WI38 (cell line): ENCODE data around the gene LRRC4B.
A peak's percentile ranks its signal among the peaks of the same experiment; 100 is the strongest.

Experiments used
- H3K4me3 ChIP-seq: 2 replicates; pipeline ENCODE4 v1.5.1; 2011; ENCODE audit warnings: low read depth, mild to moderate bottlenecking, control low read depth, low read length
- CTCF ChIP-seq: IDR thresholded peaks from 2 replicates; pipeline ENCODE4 v1.5.1; 2012; ENCODE audit warnings: low read depth, mild to moderate bottlenecking, control low read depth, low read length

The LRRC4B gene

DNA sequence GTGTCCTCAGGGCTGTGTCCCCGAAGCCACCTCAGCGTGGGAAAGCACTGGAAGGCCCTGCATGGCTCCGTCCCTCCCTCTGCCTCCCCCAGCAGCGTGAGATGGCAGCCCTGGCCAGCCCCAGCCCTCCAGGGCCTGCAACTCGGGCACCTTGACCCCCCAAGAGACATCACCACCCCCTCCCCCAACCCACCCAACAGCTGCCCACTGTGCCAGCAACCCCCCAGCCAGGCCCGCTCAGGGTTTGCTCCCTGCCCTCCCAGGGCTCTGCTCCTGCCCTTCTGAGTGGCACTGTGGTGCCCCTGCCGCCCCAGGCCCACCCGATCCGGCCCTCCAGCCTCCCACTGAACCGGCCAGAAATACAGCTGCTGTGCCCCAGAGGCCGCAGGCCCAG lies 53.1 kb downstream of the LRRC4B start:
- no peak for TF ChIP-seq CTCF
- no peak overlapping the region for H3K4me3 ChIP-seq

DNA sequence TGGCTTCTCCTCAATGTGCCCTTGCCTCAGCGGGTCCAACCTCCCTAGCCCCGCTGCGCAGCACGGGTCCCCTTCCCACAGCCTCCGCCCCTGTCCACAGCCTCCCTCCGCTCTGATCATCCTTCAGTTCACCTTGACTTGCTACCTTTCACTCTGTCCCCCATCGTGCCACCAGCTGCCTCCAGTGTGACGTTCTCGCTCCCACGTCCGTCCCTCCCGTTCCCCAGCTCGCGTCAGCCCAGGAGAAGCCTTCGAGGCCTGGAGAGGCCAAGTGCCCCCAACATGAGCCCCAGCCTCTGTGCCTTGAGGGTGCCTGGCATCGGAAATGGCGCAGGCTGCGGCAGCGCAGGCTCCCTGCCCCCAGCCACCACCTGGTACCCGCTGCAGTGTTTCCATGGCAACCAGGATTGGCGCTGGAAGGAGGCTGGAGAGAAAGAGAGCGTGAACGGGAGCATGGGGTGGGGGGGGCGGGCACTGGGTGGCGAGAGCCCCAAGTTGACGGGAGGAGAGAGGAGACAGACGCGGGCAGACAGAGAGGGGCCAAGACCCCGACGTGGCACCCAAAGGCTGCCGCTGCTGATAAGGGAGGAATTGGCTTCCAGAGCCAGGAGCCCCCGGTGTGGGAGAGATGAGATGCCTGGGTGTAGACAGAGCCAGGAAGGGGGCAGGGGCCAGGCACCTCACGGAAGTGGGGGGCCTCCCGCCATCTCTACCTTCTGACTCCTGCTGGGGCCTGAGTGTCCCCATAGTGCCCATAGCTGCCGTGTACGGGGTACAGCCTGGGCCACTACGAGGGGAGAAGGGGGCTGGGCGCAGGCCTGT lies 53.7 kb downstream of the LRRC4B start:
- no peak overlapping the region for H3K4me3 ChIP-seq
- no peak for TF ChIP-seq CTCF

- H3K4me3 ChIP-seq = no peak within 1 kb of the TSS
- TF ChIP-seq CTCF = no peak
Measured at GRCh38 chr19:50513746-50514345, 54.4 kb downstream of the LRRC4B start, which contains the start of gene ASPDH. TSS of gene ASPDH (minus strand) at chr19:50513913. CDS start at chr19:50513823, 90 bp downstream.

DNA sequence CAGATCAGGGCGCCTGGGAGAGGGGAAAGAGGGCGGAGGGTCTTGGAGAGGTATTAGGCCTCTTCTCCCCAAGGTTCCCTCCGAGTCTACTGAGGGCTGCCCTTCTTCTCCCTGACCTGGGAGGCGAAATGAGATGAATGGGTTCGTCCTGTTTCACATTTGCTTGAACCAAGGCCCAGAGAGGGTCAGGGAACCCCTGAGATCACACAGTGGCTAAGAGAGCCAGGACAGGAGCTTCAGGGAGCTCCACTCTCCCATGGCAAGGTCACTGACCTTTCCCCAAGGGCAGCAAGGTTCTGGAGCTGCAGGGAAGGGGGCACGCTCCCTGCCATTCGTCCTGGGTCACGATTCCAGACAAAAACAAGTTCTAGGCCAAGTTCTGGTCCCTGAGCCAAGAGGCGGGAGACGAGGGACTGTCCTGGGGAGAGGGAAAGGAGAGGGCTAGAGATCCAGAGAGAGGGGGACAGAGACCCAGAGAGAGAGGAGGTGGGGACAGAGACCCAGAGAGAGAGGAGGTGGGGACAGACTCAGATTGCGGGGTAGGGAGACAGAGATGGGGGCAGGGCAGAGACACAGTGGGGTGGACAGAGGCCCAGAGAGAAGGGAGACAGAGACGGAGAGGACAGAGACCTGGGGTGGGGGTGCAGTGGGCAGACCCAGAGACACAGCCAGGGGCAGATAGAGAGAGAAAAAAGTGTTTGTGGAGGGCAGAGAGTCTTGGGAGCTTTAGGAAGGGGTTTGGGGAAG lies 55.1 kb downstream of the LRRC4B start:
- no peak for TF ChIP-seq CTCF
- H3K4me3 ChIP-seq = no peak overlapping the region

DNA sequence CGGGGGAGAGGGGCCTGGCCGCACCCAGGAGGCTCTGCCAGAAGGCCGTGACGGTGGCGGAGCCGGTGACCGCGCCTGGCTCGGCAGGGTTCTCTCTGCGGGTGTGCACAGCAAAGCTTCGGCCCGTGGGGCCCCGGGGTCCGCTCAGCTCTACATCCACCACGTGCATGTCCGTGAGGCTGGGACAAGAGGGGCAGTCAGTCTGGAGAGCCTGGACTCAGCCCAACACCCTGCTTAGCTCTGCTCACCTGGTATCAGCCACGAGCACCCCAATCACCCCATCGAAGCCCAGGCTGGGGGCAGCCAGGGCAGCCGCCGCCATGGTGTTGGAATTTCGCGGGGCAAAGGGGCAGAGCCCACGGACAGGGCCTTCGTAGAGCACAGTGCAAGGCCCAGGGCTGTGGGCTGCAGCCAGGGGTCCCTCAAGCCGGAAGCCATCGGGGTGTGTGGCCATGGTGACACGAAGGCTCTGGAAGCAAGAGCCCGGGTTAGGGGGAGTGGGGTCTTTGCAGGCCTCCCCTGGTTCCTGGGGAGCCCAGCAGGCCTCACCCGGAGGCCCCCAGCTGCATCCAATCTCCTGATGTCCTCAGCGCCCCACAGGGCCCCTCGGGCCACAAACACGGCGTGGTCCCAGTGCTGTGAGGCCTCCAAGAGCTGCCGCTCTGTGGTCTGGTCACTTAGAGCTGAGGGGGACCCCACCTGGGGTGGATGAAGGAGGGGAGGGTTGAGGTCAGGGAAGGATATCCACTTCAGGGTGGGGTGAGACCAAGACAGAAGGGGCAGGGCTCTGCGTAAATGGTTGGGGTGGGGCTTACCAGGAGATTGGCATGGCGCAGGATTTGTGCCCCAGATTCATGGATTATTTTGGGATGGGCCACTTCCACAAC lies 55.9 kb downstream of the LRRC4B start:
- no peak overlapping the region for H3K4me3 ChIP-seq
- TF ChIP-seq CTCF = no peak

- TF ChIP-seq CTCF = no peak
- peak within 1 kb of the TSS; percentile 79 for H3K4me3 ChIP-seq
Measured at GRCh38 chr19:50511069-50511822, 57.0 kb downstream of the LRRC4B start, which contains the start of gene JOSD2. TSS of gene JOSD2 (minus strand) at chr19:50511191. CDS start at chr19:50510431, 760 bp downstream.
